ENCODE results near the gene AK9.

Gene AK9

DNA sequence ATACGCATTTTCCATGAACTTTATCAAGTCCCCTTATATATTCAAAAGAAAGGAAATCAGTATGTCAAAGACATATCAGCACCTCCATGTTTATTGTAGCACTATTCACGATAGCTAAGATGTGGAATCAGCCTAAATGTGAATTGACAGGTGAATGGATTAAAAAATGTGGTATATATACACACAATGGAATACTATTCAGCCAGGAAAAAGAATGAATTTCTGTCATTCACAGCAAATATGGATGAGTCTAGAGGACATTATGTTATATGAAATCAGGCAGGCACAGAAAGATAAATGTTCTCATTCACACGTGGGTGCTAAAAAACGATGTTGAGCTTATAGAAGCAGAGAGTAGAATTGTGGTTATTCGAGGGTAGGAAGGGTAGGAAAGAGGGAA, 5.4 kb upstream of the AK9 start:
- TF ChIP-seq POLR2AphosphoS5 (IDR thresholded peaks at IDR 0.05; ENCODE audit: low read depth, low read length) (no peak), FOXP2 (optimal IDR thresholded peaks at IDR 0.05; ENCODE audit: borderline replicate concordance, extremely low read depth, extremely low read length, insufficient read depth) (no peak), REST (IDR thresholded peaks at IDR 0.05; ENCODE audit: insufficient read depth in 1 of 2, low read depth in 2 of 2, low read length in 2 of 2) (no peak), TAF1 (IDR thresholded peaks at IDR 0.05; ENCODE audit: borderline replicate concordance, insufficient read depth, low read length) (no peak), SIN3A (IDR thresholded peaks at IDR 0.05; ENCODE audit: borderline replicate concordance, insufficient read depth, low read length) (no peak)

GRCh38 chr6:109695468-109695867, 4.5 kb upstream of the AK9 start:
- TF ChIP-seq REST (IDR thresholded peaks at IDR 0.05; ENCODE audit: insufficient read depth in 1 of 2, low read depth in 2 of 2, low read length in 2 of 2), result no peak
- TF ChIP-seq SIN3A (IDR thresholded peaks at IDR 0.05; ENCODE audit: borderline replicate concordance, insufficient read depth, low read length), result no peak
- no peak for TF ChIP-seq FOXP2 (optimal IDR thresholded peaks at IDR 0.05; ENCODE audit: borderline replicate concordance, extremely low read depth, extremely low read length, insufficient read depth)
- TF ChIP-seq POLR2AphosphoS5 (IDR thresholded peaks at IDR 0.05; ENCODE audit: low read depth, low read length), result no peak
- no peak for TF ChIP-seq TAF1 (IDR thresholded peaks at IDR 0.05; ENCODE audit: borderline replicate concordance, insufficient read depth, low read length)

DNA sequence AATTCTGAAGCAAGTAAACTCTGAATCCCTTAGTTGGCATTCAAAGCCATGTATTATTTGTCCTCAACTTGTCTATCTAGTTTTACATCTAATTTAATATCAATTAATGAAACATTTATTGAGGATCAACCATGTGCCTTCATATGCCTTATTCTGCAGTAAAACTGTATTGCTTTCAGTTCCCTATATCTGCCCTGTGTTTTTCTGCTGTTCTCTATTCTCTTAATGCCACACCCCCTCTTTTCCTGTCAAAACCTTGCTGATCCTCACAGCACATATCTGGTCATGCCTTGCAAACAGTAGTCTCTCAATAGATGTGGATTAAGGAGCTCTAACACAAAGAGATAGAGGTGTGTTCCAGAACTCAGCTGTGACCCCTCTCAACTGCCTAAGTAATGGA, 2.1 kb upstream of the AK9 start:
- no peak for TF ChIP-seq REST (IDR thresholded peaks at IDR 0.05; ENCODE audit: insufficient read depth in 1 of 2, low read depth in 2 of 2, low read length in 2 of 2)
- no peak for TF ChIP-seq FOXP2 (optimal IDR thresholded peaks at IDR 0.05; ENCODE audit: borderline replicate concordance, extremely low read depth, extremely low read length, insufficient read depth)
- no peak for TF ChIP-seq SIN3A (IDR thresholded peaks at IDR 0.05; ENCODE audit: borderline replicate concordance, insufficient read depth, low read length)
- TF ChIP-seq TAF1 (IDR thresholded peaks at IDR 0.05; ENCODE audit: borderline replicate concordance, insufficient read depth, low read length), result no peak
- TF ChIP-seq POLR2AphosphoS5 (IDR thresholded peaks at IDR 0.05; ENCODE audit: low read depth, low read length), result no peak

GRCh38 chr6:109690373-109690736, 647 bp downstream of the AK9 start:
- TF ChIP-seq TAF1 (IDR thresholded peaks at IDR 0.05; ENCODE audit: borderline replicate concordance, insufficient read depth, low read length), result no peak
- TF ChIP-seq FOXP2 (optimal IDR thresholded peaks at IDR 0.05; ENCODE audit: borderline replicate concordance, extremely low read depth, extremely low read length, insufficient read depth), result no peak
- TF ChIP-seq POLR2AphosphoS5 (IDR thresholded peaks at IDR 0.05; ENCODE audit: low read depth, low read length), result no peak
- no peak for TF ChIP-seq REST (IDR thresholded peaks at IDR 0.05; ENCODE audit: insufficient read depth in 1 of 2, low read depth in 2 of 2, low read length in 2 of 2)
- no peak for TF ChIP-seq SIN3A (IDR thresholded peaks at IDR 0.05; ENCODE audit: borderline replicate concordance, insufficient read depth, low read length)

DNA sequence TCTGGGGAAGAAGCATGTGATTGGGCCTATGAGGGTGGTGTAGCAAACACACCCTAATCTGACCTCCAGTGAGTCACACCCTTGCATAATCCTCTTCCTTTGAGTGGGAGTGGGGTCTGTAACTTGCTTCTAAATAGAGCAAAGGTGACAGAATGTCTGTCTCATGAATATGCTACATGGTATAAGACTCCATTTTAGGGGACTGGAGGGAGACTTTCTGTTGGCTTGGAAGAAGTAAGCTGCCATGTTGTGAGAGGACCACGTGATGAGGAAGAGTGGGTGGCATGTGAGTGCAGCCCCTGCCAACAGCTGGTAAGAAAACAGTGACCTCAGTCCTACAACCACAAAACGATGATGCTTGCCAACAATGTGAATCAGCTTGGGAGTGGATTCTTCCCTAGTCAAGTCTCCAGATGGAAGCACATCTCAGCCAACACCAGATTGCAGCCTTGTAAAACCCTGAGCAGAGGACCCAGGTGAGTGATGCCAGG, 3.7 kb downstream of the AK9 start:
- no peak for TF ChIP-seq SIN3A (IDR thresholded peaks at IDR 0.05; ENCODE audit: borderline replicate concordance, insufficient read depth, low read length)
- TF ChIP-seq POLR2AphosphoS5 (IDR thresholded peaks at IDR 0.05; ENCODE audit: low read depth, low read length), result no peak
- TF ChIP-seq REST (IDR thresholded peaks at IDR 0.05; ENCODE audit: insufficient read depth in 1 of 2, low read depth in 2 of 2, low read length in 2 of 2), result no peak
- no peak for TF ChIP-seq FOXP2 (optimal IDR thresholded peaks at IDR 0.05; ENCODE audit: borderline replicate concordance, extremely low read depth, extremely low read length, insufficient read depth)
- TF ChIP-seq TAF1 (IDR thresholded peaks at IDR 0.05; ENCODE audit: borderline replicate concordance, insufficient read depth, low read length), result no peak
